Measurements from ENCODE around the gene NEB.

GRCh38 chr2:151520976-151521375 is 213.3 kb downstream of the NEB start:
- TF ChIP-seq, protein P1, sequence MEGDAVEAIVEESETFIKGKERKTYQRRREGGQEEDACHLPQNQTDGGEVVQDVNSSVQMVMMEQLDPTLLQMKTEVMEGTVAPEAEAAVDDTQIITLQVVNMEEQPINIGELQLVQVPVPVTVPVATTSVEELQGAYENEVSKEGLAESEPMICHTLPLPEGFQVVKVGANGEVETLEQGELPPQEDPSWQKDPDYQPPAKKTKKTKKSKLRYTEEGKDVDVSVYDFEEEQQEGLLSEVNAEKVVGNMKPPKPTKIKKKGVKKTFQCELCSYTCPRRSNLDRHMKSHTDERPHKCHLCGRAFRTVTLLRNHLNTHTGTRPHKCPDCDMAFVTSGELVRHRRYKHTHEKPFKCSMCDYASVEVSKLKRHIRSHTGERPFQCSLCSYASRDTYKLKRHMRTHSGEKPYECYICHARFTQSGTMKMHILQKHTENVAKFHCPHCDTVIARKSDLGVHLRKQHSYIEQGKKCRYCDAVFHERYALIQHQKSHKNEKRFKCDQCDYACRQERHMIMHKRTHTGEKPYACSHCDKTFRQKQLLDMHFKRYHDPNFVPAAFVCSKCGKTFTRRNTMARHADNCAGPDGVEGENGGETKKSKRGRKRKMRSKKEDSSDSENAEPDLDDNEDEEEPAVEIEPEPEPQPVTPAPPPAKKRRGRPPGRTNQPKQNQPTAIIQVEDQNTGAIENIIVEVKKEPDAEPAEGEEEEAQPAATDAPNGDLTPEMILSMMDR (IDR thresholded peaks at IDR 0.05; ENCODE audit: low read length), result no peak
- no peak for TF ChIP-seq EZH2phosphoT487 (IDR thresholded peaks at IDR 0.05; ENCODE audit: low read length)

Data from MM.1S (cell line).